GM21529 (cell line): ENCODE data around the gene SFSWAP.
"Not testable (repeated sequence)": the region's sequence is repeated elsewhere in the genome, so short reads cannot be mapped to it uniquely, and the experiment has no call there.

Source experiments
- ATAC-seq: cut with Tn5 transposase; IDR thresholded peaks from one replicate; pipeline ENCODE4 v1.9.1; 2021; ENCODE audit not compliant: unreplicated experiment

SFSWAP gene

GRCh38 chr12:131701705-131702572, 9.0 kb upstream of the SFSWAP start:
- ATAC-seq: no peak

GRCh38 chr12:131702573-131702877, 8.4 kb upstream of the SFSWAP start:
- ATAC-seq: no peak

GRCh38 chr12:131703161-131703560, 7.7 kb upstream of the SFSWAP start:
- no peak for ATAC-seq

GRCh38 chr12:131704509-131704908, 6.4 kb upstream of the SFSWAP start:
- ATAC-seq: no peak

- ATAC-seq: not testable (repeated sequence)
These were observed 4.2 kb upstream of the SFSWAP start for GRCh38 chr12:131706709-131707108.

- no peak for ATAC-seq
These were observed 1.7 kb upstream of the SFSWAP start for GRCh38 chr12:131709226-131709625.

GRCh38 chr12:131711551-131712205, 788 bp downstream of the SFSWAP start:
- no peak for ATAC-seq

- ATAC-seq: no peak
These were observed 2.5 kb downstream of the SFSWAP start for GRCh38 chr12:131713349-131713748.

- no peak for ATAC-seq
These were observed 3.9 kb downstream of the SFSWAP start for GRCh38 chr12:131714759-131715158.

GRCh38 chr12:131716282-131716681, 5.4 kb downstream of the SFSWAP start:
- ATAC-seq: no peak

- ATAC-seq: no peak
These were observed 9.4 kb downstream of the SFSWAP start for GRCh38 chr12:131720241-131720640.

GRCh38 chr12:131720921-131721320, 10.0 kb downstream of the SFSWAP start:
- no peak for ATAC-seq

GRCh38 chr12:131721548-131721947, 10.7 kb downstream of the SFSWAP start:
- no peak for ATAC-seq

GRCh38 chr12:131723532-131723931, 12.6 kb downstream of the SFSWAP start:
- ATAC-seq: no peak

GRCh38 chr12:131724534-131724933, 13.6 kb downstream of the SFSWAP start:
- no peak for ATAC-seq

GRCh38 chr12:131725503-131725902, 14.6 kb downstream of the SFSWAP start:
- ATAC-seq: no peak

- ATAC-seq: no peak
These were observed 17.8 kb downstream of the SFSWAP start for GRCh38 chr12:131728720-131729119.

- ATAC-seq: no peak
These were observed 18.5 kb downstream of the SFSWAP start for GRCh38 chr12:131729254-131729955.

- no peak for ATAC-seq
These were observed 22.2 kb downstream of the SFSWAP start for GRCh38 chr12:131732996-131733615.

- no peak for ATAC-seq
These were observed 23.0 kb downstream of the SFSWAP start for GRCh38 chr12:131733874-131734273.

- no peak for ATAC-seq
These were observed 23.7 kb downstream of the SFSWAP start for GRCh38 chr12:131734336-131735152.
